Natural killer cell (primary cell): ENCODE measurements around the gene CCDC174. TPM values are rescaled to one million over a fixed set of nuclear protein-coding genes. Genes with fewer than 3 reads are reported as not detected.

ENCODE experiments used
- ATAC-seq, 3 donors: fragments of 150-1000 bp in 2 of 3; fragments of 200-7000 bp in 1 of 3; cut with Tn5 transposase; 1 replicate in 1 of 3; 2 replicates in 2 of 3; pipeline ENCODE4 v1.10.0; 2021; ENCODE audit warnings: mild to moderate bottlenecking in 2 of 3, moderate library complexity in 2 of 3
- DNase-seq, 2 donors: peaks; one replicate each; pipeline versions ENCODE4 v3.0.0 to v3.0.0-alpha.2; 2013 to 2021; ENCODE audit warnings: mixed read lengths in 1 of 2
- H3K27ac ChIP-seq: one replicate; pipeline ENCODE4 v1.5.1; 2013; ENCODE audit warnings: mild to moderate bottlenecking, low read length
- H3K27me3 ChIP-seq: one replicate; pipeline ENCODE4 v1.6.1; 2013; ENCODE audit warnings: low read length; ENCODE audit not compliant: control insufficient read depth, insufficient read depth
- H3K36me3 ChIP-seq: one replicate; pipeline ENCODE4 v1.6.1; 2013; ENCODE audit warnings: low read length; ENCODE audit not compliant: control insufficient read depth, insufficient read depth
- H3K4me1 ChIP-seq: one replicate; pipeline ENCODE4 v1.6.1; 2013; ENCODE audit warnings: low read length; ENCODE audit not compliant: control insufficient read depth, insufficient read depth
- H3K4me3 ChIP-seq: one replicate; pipeline ENCODE4 v1.5.1; 2013; ENCODE audit warnings: low read length
- H3K9me3 ChIP-seq: one replicate; pipeline ENCODE4 v1.6.1; 2013; ENCODE audit warnings: low read length; ENCODE audit not compliant: control insufficient read depth, insufficient read depth
- H3K27ac Mint-ChIP-seq, 2 donors: one replicate each; pipeline ENCODE4 v1.8.0; 2022; ENCODE audit warnings: mild to moderate bottlenecking in 2 of 2, mixed read lengths in 2 of 2, moderate library complexity in 1 of 2
- H3K27me3 Mint-ChIP-seq, 2 donors: one replicate each; pipeline ENCODE4 v1.8.0; 2022; ENCODE audit warnings: low read depth in 2 of 2, mixed read lengths in 2 of 2
- H3K36me3 Mint-ChIP-seq: one replicate; pipeline ENCODE4 v1.8.0; 2022; ENCODE audit warnings: mixed read lengths
- H3K4me1 Mint-ChIP-seq, 2 donors: one replicate each; pipeline ENCODE4 v1.8.0; 2022; ENCODE audit warnings: mixed read lengths in 2 of 2
- H3K4me3 Mint-ChIP-seq: one replicate; pipeline ENCODE4 v1.8.0; 2022; ENCODE audit warnings: mild to moderate bottlenecking, moderate library complexity, mixed read lengths
- H3K9me3 Mint-ChIP-seq, 2 donors: one replicate each; pipeline ENCODE4 v1.8.0; 2022; ENCODE audit warnings: mixed read lengths in 2 of 2
- WGBS: methylation state at CpG from one replicate; pipeline ENCODE4 v1.1.7; 2013; ENCODE audit warnings: missing lambda C conversion rate; ENCODE audit not compliant: insufficient coverage; 5-methylcytosine and 5-hydroxymethylcytosine counted together
- intact Hi-C: fragments of 100-400 bp; cut with micrococcal nuclease; formaldehyde crosslinking; loops from one replicate; pipeline ENCODE4 v1.14.2; 2022
- total RNA-seq, 4 donors: library from RNA; stranded (reverse); fragments of 120-200 nt in 1 of 4; gene quantifications; one replicate each; pipeline versions ENCODE4 v1.2.3 to v1.2.4, GENCODE V29; 2013 to 2022
- TF ChIP-seq, protein P1 (sequence below): fragments of 200-600 bp; IDR thresholded peaks from one replicate; pipeline ENCODE4 v1.8.0; 2022; ENCODE audit warnings: antibody characterized with exemption

Gene CCDC174
- total RNA-seq, 3 donors from 2014 or later (not counting 1 experiment from before 2014, with no cell fraction given): 29.7 to 41.2 (median 31.9) TPM

- no peak overlapping the region for H3K27ac Mint-ChIP-seq
- Histone ChIP-seq H3K4me3 (no peak overlapping the region), H3K36me3 (no peaks in the 10 kb centered on the region), H3K27ac (no peak overlapping the region), H3K9me3 (no peaks in the 10 kb centered on the region), H3K4me1 (no peaks in the 10 kb centered on the region), H3K27me3 (no peaks in the 10 kb centered on the region)
- intact Hi-C loops: no loop called here
- no peaks in the 10 kb centered on the region for H3K36me3 Mint-ChIP-seq
- H3K9me3 Mint-ChIP-seq: no peaks in the 10 kb centered on the region
- 91% methylated on average over 6 of the region's 9 CpGs for WGBS
- no peak overlapping the region for H3K4me3 Mint-ChIP-seq
- no peak for ATAC-seq
- TF ChIP-seq, protein P1, sequence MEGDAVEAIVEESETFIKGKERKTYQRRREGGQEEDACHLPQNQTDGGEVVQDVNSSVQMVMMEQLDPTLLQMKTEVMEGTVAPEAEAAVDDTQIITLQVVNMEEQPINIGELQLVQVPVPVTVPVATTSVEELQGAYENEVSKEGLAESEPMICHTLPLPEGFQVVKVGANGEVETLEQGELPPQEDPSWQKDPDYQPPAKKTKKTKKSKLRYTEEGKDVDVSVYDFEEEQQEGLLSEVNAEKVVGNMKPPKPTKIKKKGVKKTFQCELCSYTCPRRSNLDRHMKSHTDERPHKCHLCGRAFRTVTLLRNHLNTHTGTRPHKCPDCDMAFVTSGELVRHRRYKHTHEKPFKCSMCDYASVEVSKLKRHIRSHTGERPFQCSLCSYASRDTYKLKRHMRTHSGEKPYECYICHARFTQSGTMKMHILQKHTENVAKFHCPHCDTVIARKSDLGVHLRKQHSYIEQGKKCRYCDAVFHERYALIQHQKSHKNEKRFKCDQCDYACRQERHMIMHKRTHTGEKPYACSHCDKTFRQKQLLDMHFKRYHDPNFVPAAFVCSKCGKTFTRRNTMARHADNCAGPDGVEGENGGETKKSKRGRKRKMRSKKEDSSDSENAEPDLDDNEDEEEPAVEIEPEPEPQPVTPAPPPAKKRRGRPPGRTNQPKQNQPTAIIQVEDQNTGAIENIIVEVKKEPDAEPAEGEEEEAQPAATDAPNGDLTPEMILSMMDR: no peak
- no peak for DNase-seq
- H3K4me1 Mint-ChIP-seq: no peaks in the 10 kb centered on the region
- peaks cover 0 to 2% of the 10 kb centered on the region in 2 donors for H3K27me3 Mint-ChIP-seq
These were observed 51.7 kb downstream of the CCDC174 start for GRCh38 chr3:14703128-14703750.

DNA sequence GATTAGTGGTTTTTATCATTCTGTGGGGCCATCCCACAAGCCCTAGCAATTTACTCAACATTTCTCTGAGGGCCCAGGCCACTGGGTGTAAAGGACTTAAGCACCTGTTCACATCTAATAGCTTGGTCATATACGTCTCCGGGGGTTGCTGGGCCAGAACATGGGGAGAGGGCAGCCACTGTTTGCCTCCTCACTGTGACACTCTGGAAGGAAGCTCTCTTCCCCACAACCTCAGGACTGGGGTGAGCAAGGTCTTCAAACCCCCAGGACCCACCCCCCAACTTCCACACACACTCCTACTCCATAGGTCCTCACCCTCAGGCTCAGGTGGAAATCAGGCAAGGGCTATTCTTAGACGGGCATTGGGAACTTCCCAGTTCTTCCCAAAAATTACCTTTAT, 52.2 kb downstream of the CCDC174 start:
- ATAC-seq: no peak
- Mint-ChIP-seq H3K27me3 (peaks cover 0 to 2% of the 10 kb centered on the region in 2 donors), H3K27ac (no peak overlapping the region), H3K4me1 (no peaks in the 10 kb centered on the region), H3K36me3 (no peaks in the 10 kb centered on the region), H3K4me3 (no peak overlapping the region), H3K9me3 (no peaks in the 10 kb centered on the region)
- Histone ChIP-seq H3K4me1 (no peaks in the 10 kb centered on the region), H3K27me3 (no peaks in the 10 kb centered on the region), H3K36me3 (no peaks in the 10 kb centered on the region), H3K27ac (no peak overlapping the region), H3K9me3 (no peaks in the 10 kb centered on the region), H3K4me3 (no peak overlapping the region)
- intact Hi-C loops: no loop called here
- 95% methylated on average over 2 of the region's 3 CpGs for WGBS
- TF ChIP-seq, protein P1: no peak
- no peak for DNase-seq

GRCh38 chr3:14706096-14706495, 54.5 kb downstream of the CCDC174 start:
- Histone ChIP-seq H3K27me3 (no peaks in the 10 kb centered on the region), H3K27ac (no peak overlapping the region), H3K36me3 (no peaks in the 10 kb centered on the region), H3K4me3 (no peak overlapping the region), H3K4me1 (no peaks in the 10 kb centered on the region), H3K9me3 (no peaks in the 10 kb centered on the region)
- Mint-ChIP-seq H3K27me3 (no peaks in the 10 kb centered on the region), H3K36me3 (no peaks in the 10 kb centered on the region), H3K4me1 (no peaks in the 10 kb centered on the region), H3K4me3 (no peak overlapping the region), H3K27ac (no peak overlapping the region), H3K9me3 (no peaks in the 10 kb centered on the region)
- WGBS: 93% methylated on average over 5 of the region's 5 CpGs
- DNase-seq (no peak), ATAC-seq (no peak)
- intact Hi-C loops: no loop called here
- TF ChIP-seq, protein P1: no peak

GRCh38 chr3:14716591-14716990, 65.0 kb downstream of the CCDC174 start:
- H3K9me3 ChIP-seq: peaks cover 4% of the 10 kb centered on the region
- intact Hi-C loops: no loop called here
- TF ChIP-seq, protein P1: no peak
- ATAC-seq (peak in 1 of 3 donors; percentile 17), DNase-seq (no peak)
- H3K36me3 ChIP-seq: no peaks in the 10 kb centered on the region
- no peak overlapping the region for H3K27ac ChIP-seq
- peaks cover 4% of the 10 kb centered on the region in 2 donors for H3K9me3 Mint-ChIP-seq
- H3K27me3 ChIP-seq: no peaks in the 10 kb centered on the region
- no peaks in the 10 kb centered on the region for H3K4me1 Mint-ChIP-seq
- H3K4me3 ChIP-seq: no peak overlapping the region
- peaks cover 0 to 16% of the 10 kb centered on the region in 2 donors for H3K27me3 Mint-ChIP-seq
- H3K27ac Mint-ChIP-seq: no peak overlapping the region
- H3K4me1 ChIP-seq: no peaks in the 10 kb centered on the region
- 67% methylated on average over 1 of the region's 1 CpG for WGBS
- peaks cover 10% of the 10 kb centered on the region for H3K36me3 Mint-ChIP-seq
- no peak overlapping the region for H3K4me3 Mint-ChIP-seq
